Measurements from ENCODE around the gene MCM9.

GRCh38 chr6:118786596-118787453, 148.1 kb downstream of the MCM9 start:
- TF ChIP-seq CTCF (IDR thresholded peaks at IDR 0.05) (no peak), EP300 (IDR thresholded peaks at IDR 0.05) (no peak), POLR2A (IDR thresholded peaks at IDR 0.05) (no peak), POLR2AphosphoS5 (IDR thresholded peaks at IDR 0.05) (no peak)
